ENCODE data around the gene EFNB1. TPM values are rescaled to one million over a fixed set of nuclear protein-coding genes. Genes with fewer than 3 reads are reported as not detected.

EFNB1 gene
- total and polyA plus RNA-seq, 2 experiments from 2014 or later, result 1.3 to 2.7 TPM

DNA sequence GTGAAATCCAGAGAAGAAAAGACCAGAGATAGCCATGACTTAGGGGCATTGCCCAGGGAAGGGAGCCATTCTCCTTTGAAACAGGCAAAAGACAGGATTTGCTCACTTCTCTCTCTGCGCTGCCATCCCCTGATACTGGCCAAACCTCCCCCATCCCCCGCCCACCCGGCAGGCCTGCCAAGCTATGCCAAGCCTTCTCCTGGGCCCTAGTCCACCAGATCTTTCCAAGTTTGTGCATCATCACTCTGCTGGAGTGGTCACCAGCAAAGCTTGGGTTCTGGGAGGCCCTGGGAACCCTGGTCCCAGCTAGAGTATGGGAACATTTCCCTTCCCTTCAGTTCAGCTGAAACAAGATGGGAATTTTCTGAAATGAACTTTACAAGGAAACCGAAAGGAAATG, 18.4 kb downstream of the EFNB1 start:
- no peak for ATAC-seq
- Mint-ChIP-seq H3K27ac (peak overlapping the region; percentile 40; the same call in 1 of the 2 replicates), H3K36me3 (ENCODE audit: low read depth) (no peaks in the 10 kb centered on the region; the same call in 2 of the 3 replicates), H3K27me3 (ENCODE audit: insufficient read depth, low read depth, poor library complexity) (peaks cover 11% of the 10 kb centered on the region), H3K4me1 (peaks cover 41% of the 10 kb centered on the region), H3K9me3 (no peaks in the 10 kb centered on the region; the same call in 2 of the 3 replicates), H3K4me3 (0 out of 3 replicates have a peak overlapping the region, but pooled peaks have one; percentile 24)
- no peak overlapping the region for H2AFZ ChIP-seq
- no peaks in the 10 kb centered on the region for H3K36me3 ChIP-seq (ENCODE audit: insufficient read depth)
- TF ChIP-seq CTCF (conservative IDR thresholded peaks at IDR 0.05; ENCODE audit: low read depth in 2 of 2) (no peak), ZNF331 (CRISPR knock-in tag; IDR thresholded peaks at IDR 0.05; ENCODE audit: low read depth) (no peak), REST (IDR thresholded peaks at IDR 0.05; ENCODE audit: unreplicated experiment) (no peak), CREB1 (CRISPR knock-in tag; IDR thresholded peaks at IDR 0.05; ENCODE audit: low read depth) (no peak), NANOG (IDR thresholded peaks at IDR 0.05; ENCODE audit: borderline replicate concordance) (no peak), EZH2phosphoT487 (IDR thresholded peaks at IDR 0.05; ENCODE audit: unreplicated experiment) (no peak), ETS1 (IDR thresholded peaks at IDR 0.05) (no peak), ZNF114 (CRISPR knock-in tag; IDR thresholded peaks at IDR 0.05) (no peak), EZH2 (IDR thresholded peaks at IDR 0.05; ENCODE audit: low read depth, unreplicated experiment) (no peak), POLR2AphosphoS5 (IDR thresholded peaks at IDR 0.05; ENCODE audit: low read depth) (no peak), JUNB (IDR thresholded peaks at IDR 0.05; ENCODE audit: unreplicated experiment) (no peak), STAT1 (IDR thresholded peaks at IDR 0.05; ENCODE audit: unreplicated experiment) (no peak)
- TF ChIP-seq, protein P1, sequence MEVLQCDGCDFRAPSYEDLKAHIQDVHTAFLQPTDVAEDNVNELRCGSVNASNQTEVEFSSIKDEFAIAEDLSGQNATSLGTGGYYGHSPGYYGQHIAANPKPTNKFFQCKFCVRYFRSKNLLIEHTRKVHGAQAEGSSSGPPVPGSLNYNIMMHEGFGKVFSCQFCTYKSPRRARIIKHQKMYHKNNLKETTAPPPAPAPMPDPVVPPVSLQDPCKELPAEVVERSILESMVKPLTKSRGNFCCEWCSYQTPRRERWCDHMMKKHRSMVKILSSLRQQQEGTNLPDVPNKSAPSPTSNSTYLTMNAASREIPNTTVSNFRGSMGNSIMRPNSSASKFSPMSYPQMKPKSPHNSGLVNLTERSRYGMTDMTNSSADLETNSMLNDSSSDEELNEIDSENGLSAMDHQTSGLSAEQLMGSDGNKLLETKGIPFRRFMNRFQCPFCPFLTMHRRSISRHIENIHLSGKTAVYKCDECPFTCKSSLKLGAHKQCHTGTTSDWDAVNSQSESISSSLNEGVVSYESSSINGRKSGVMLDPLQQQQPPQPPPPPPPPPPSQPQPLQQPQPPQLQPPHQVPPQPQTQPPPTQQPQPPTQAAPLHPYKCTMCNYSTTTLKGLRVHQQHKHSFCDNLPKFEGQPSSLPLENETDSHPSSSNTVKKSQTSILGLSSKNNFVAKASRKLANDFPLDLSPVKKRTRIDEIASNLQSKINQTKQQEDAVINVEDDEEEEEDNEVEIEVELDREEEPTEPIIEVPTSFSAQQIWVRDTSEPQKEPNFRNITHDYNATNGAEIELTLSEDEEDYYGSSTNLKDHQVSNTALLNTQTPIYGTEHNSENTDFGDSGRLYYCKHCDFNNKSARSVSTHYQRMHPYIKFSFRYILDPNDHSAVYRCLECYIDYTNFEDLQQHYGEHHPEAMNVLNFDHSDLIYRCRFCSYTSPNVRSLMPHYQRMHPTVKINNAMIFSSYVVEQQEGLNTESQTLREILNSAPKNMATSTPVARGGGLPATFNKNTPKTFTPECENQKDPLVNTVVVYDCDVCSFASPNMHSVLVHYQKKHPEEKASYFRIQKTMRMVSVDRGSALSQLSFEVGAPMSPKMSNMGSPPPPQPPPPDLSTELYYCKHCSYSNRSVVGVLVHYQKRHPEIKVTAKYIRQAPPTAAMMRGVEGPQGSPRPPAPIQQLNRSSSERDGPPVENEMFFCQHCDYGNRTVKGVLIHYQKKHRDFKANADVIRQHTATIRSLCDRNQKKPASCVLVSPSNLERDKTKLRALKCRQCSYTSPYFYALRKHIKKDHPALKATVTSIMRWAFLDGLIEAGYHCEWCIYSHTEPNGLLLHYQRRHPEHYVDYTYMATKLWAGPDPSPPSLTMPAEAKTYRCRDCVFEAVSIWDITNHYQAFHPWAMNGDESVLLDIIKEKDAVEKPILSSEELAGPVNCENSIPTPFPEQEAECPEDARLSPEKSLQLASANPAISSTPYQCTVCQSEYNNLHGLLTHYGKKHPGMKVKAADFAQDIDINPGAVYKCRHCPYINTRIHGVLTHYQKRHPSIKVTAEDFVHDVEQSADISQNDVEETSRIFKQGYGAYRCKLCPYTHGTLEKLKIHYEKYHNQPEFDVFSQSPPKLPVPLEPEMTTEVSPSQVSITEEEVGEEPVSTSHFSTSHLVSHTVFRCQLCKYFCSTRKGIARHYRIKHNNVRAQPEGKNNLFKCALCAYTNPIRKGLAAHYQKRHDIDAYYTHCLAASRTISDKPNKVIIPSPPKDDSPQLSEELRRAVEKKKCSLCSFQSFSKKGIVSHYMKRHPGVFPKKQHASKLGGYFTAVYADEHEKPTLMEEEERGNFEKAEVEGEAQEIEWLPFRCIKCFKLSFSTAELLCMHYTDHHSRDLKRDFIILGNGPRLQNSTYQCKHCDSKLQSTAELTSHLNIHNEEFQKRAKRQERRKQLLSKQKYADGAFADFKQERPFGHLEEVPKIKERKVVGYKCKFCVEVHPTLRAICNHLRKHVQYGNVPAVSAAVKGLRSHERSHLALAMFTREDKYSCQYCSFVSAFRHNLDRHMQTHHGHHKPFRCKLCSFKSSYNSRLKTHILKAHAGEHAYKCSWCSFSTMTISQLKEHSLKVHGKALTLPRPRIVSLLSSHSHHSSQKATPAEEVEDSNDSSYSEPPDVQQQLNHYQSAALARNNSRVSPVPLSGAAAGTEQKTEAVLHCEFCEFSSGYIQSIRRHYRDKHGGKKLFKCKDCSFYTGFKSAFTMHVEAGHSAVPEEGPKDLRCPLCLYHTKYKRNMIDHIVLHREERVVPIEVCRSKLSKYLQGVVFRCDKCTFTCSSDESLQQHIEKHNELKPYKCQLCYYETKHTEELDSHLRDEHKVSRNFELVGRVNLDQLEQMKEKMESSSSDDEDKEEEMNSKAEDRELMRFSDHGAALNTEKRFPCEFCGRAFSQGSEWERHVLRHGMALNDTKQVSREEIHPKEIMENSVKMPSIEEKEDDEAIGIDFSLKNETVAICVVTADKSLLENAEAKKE (CRISPR knock-in tag; IDR thresholded peaks at IDR 0.05), result no peak
- no peak overlapping the region for H3K4me3 ChIP-seq
- H4K20me1 ChIP-seq (replicated peaks; ENCODE audit: insufficient read depth), result no peaks in the 10 kb centered on the region
- no peaks in the 10 kb centered on the region for H3K79me2 ChIP-seq (replicated peaks; ENCODE audit: insufficient read depth)
- no peaks in the 10 kb centered on the region for H3F3A ChIP-seq (replicated peaks; ENCODE audit: low read depth)
- H3K27ac ChIP-seq (ENCODE audit: low read depth), result no peak overlapping the region
- no peak for DNase-seq (ENCODE audit: low spot score)
- H3K27me3 ChIP-seq (ENCODE audit: insufficient read depth), result peaks cover 7% of the 10 kb centered on the region; the same call in 1 of the 2 replicates
- no peaks in the 10 kb centered on the region for H3K9me2 ChIP-seq (ENCODE audit: insufficient read depth)
- peaks cover 3% of the 10 kb centered on the region; the same call in 1 of the 2 replicates for H3K4me1 ChIP-seq (ENCODE audit: insufficient read depth)
- H3K4me2 ChIP-seq, result peak overlapping the region; percentile 45; the same call in 1 of the 2 replicates

All from GM23338 (cell line).